GM12878 (cell line): ENCODE measurements around the gene CAMKMT. TPM values are rescaled to one million over a fixed set of nuclear protein-coding genes. Genes with fewer than 3 reads are reported as not detected.

ENCODE experiments used
- BACH1 ChIP-seq: fragments of 450-650 bp; IDR thresholded peaks from 2 replicates; pipeline ENCODE4 v1.6.1; 2017; ENCODE audit warnings: mild to moderate bottlenecking, borderline replicate concordance
- BCL11A ChIP-seq: IDR thresholded peaks from 2 replicates; pipeline ENCODE4 v1.6.1; 2011; ENCODE audit warnings: low read depth, low read length
- BRCA1 ChIP-seq: IDR thresholded peaks from 2 replicates; pipeline ENCODE4 v1.6.1; 2011; ENCODE audit warnings: low read depth, low read length, improper control_type of control experiment
- IKZF1 ChIP-seq: fragments of 450-650 bp; conservative IDR thresholded peaks from 2 replicates; pipeline ENCODE4 v1.6.1; 2017; ENCODE audit warnings: antibody characterized with exemption, mild to moderate bottlenecking
- PAX8 ChIP-seq: fragments of 450-650 bp; IDR thresholded peaks from 2 replicates; pipeline ENCODE4 v1.6.1; 2017; ENCODE audit warnings: mild to moderate bottlenecking, moderate library complexity
- SMARCA5 ChIP-seq: fragments of 450-650 bp; IDR thresholded peaks from 2 replicates; pipeline ENCODE4 v1.6.1; 2017; ENCODE audit warnings: mild to moderate bottlenecking
- STAT1 ChIP-seq: fragments of 450-650 bp; conservative IDR thresholded peaks from 2 replicates; pipeline ENCODE4 v1.6.1; 2014; ENCODE audit warnings: antibody characterized with exemption, mild to moderate bottlenecking
- TCF3 ChIP-seq: IDR thresholded peaks from 2 replicates; pipeline ENCODE4 v1.6.1; 2012; ENCODE audit warnings: low read depth, mild to moderate bottlenecking, low read length, borderline replicate concordance; ENCODE audit not compliant: insufficient read depth
- polyA plus RNA-seq, 11 experiments: library from polyadenylated mRNA; depleted of rRNA in 4 of 11; unstranded in 6 of 11; stranded (reverse) in 5 of 11; fragments of >200 nt; fragmentation: Nextera tagmentation in 4 of 11; fragmentation: Illumina TruSeq in 1 of 11; extraction: Ambion mirVana in 4 of 11; extraction: Trizol in 1 of 11; gene quantifications; 1 replicate in 1 of 11; 2 replicates in 10 of 11; pipeline versions ENCODE4 v1.2.1 to v1.2.3, GENCODE V29; 2011 to 2016; ENCODE audit warnings: inconsistent platforms in 2 of 11, missing spikeins in 2 of 11, low read depth in 1 of 11
- total RNA-seq, 4 experiments: library from RNA; depleted of rRNA in 3 of 4; stranded (reverse); fragments of >200 nt in 3 of 4; fragmentation: Illumina TruSeq in 1 of 4; extraction: Trizol in 1 of 4; gene quantifications; 2 replicates each; pipeline versions ENCODE4 v1.2.1 to v1.2.3, GENCODE V29; 2013 to 2021
- TF ChIP-seq, protein P1 (sequence below), 3 experiments: IDR thresholded peaks in 2 of 3; conservative IDR thresholded peaks in 1 of 3; 2 replicates each; pipeline ENCODE4 v1.5.1; 2011; ENCODE audit warnings: low read depth in 3 of 3, low read length in 3 of 3, mild to moderate bottlenecking in 3 of 3, control low read depth in 2 of 3, moderate library complexity in 2 of 3, inconsistent platforms in 1 of 3, mixed read lengths in 1 of 3; ENCODE audit not compliant: control insufficient read depth in 2 of 3, insufficient read depth in 1 of 3; ENCODE audit errors: extremely low read depth in 1 of 3
- TF ChIP-seq, protein P2 (sequence below): IDR thresholded peaks from 2 replicates; pipeline ENCODE4 v1.6.1; 2012; ENCODE audit warnings: improper control_type of control experiment, low read depth, low read length; ENCODE audit not compliant: insufficient replicate concordance

CAMKMT gene
- total and polyA plus RNA-seq, 10 of the 15 experiments (the other 5 are each of a cell fraction or from before 2014, with no cell fraction given) = 2.7 to 16.0 (median 11.8) TPM

DNA sequence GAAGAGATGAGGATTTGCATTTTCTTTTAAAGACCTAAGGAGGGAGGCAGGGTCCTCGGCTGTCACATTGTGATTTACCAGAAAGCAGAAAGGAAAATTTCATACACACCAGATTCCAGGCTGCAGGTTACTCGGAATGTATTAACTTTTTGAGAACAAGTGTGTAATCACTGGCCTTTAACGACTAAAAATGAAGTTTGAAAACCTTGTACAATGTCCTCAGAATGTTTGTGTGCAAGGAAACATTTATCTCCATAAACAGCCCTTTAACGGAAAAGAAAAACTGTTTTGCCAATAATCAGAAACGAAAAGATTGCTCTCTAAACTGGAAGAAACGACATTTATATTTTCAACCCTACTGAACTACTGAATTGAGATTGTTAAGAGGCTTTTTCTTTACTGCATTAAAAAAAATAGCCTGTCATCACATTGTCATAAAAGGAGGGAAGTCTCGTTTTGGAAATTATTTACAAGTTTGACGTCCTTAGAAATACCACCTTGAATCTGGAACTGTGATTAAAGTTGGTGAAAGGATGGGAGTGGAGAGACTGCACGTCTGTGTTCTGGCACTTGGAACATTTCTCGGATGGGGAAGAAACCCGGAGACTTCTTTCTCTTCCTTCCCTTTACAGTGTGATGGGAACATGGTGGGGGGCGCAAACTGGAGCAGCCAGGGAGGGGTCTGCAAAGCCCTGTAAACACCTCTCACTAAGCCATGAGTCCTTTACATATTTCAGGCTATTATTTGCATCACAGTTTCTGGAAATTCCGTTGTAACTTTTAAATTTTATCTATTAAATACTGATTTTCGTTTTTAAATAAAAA is 445.7 kb downstream of the CAMKMT start (continued):
- TF ChIP-seq, protein P1, sequence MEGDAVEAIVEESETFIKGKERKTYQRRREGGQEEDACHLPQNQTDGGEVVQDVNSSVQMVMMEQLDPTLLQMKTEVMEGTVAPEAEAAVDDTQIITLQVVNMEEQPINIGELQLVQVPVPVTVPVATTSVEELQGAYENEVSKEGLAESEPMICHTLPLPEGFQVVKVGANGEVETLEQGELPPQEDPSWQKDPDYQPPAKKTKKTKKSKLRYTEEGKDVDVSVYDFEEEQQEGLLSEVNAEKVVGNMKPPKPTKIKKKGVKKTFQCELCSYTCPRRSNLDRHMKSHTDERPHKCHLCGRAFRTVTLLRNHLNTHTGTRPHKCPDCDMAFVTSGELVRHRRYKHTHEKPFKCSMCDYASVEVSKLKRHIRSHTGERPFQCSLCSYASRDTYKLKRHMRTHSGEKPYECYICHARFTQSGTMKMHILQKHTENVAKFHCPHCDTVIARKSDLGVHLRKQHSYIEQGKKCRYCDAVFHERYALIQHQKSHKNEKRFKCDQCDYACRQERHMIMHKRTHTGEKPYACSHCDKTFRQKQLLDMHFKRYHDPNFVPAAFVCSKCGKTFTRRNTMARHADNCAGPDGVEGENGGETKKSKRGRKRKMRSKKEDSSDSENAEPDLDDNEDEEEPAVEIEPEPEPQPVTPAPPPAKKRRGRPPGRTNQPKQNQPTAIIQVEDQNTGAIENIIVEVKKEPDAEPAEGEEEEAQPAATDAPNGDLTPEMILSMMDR (IDR thresholded peaks at IDR 0.05 in 2 of 3, conservative IDR thresholded peaks at IDR 0.05 in 1 of 3; ENCODE audit: control insufficient read depth in 2 of 3, extremely low read depth in 1 of 3, insufficient read depth in 1 of 3, low read depth in 3 of 3, low read length in 3 of 3) = no peak
- TF ChIP-seq BRCA1 (no peak), TCF3 (no peak), STAT1 (no peak), BCL11A (no peak), BACH1 (no peak), PAX8 (no peak), SMARCA5 (no peak), IKZF1 (no peak)
- TF ChIP-seq, protein P2, sequence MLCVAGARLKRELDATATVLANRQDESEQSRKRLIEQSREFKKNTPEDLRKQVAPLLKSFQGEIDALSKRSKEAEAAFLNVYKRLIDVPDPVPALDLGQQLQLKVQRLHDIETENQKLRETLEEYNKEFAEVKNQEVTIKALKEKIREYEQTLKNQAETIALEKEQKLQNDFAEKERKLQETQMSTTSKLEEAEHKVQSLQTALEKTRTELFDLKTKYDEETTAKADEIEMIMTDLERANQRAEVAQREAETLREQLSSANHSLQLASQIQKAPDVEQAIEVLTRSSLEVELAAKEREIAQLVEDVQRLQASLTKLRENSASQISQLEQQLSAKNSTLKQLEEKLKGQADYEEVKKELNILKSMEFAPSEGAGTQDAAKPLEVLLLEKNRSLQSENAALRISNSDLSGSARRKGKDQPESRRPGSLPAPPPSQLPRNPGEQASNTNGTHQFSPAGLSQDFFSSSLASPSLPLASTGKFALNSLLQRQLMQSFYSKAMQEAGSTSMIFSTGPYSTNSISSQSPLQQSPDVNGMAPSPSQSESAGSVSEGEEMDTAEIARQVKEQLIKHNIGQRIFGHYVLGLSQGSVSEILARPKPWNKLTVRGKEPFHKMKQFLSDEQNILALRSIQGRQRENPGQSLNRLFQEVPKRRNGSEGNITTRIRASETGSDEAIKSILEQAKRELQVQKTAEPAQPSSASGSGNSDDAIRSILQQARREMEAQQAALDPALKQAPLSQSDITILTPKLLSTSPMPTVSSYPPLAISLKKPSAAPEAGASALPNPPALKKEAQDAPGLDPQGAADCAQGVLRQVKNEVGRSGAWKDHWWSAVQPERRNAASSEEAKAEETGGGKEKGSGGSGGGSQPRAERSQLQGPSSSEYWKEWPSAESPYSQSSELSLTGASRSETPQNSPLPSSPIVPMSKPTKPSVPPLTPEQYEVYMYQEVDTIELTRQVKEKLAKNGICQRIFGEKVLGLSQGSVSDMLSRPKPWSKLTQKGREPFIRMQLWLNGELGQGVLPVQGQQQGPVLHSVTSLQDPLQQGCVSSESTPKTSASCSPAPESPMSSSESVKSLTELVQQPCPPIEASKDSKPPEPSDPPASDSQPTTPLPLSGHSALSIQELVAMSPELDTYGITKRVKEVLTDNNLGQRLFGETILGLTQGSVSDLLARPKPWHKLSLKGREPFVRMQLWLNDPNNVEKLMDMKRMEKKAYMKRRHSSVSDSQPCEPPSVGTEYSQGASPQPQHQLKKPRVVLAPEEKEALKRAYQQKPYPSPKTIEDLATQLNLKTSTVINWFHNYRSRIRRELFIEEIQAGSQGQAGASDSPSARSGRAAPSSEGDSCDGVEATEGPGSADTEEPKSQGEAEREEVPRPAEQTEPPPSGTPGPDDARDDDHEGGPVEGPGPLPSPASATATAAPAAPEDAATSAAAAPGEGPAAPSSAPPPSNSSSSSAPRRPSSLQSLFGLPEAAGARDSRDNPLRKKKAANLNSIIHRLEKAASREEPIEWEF = no peak
